GM21526 (cell line): ENCODE data around the gene NUMB.

Experiments
- ATAC-seq: cut with Tn5 transposase; IDR thresholded peaks from one replicate; pipeline ENCODE4 v1.9.1; 2021; ENCODE audit warnings: moderate library complexity; ENCODE audit not compliant: unreplicated experiment, low FRiP score

NUMB gene

GRCh38 chr14:73466861-73467260, 8.5 kb upstream of the NUMB start:
- ATAC-seq, result no peak

GRCh38 chr14:73465823-73466532, 7.6 kb upstream of the NUMB start:
- no peak for ATAC-seq

GRCh38 chr14:73463411-73463810, 5.1 kb upstream of the NUMB start:
- no peak for ATAC-seq

DNA sequence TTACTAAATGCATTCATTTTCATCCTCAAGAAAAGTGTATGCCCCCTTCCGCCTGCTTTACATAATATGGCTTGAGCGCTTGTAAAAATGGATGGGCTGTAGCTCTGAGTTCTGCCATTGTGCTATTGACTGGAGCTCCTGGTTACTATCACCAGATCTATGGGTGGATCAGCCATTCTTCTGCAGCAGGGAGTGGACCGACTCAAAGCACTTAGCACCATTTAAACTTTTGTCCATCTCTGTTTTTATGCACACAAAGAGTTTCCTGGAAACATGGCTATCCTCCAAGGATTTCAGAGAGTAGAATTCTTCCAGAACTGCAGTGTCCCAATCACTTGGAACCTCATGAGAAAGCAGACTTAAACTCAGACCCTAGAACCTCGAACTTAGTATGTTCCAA, 4.5 kb upstream of the NUMB start:
- no peak for ATAC-seq

DNA sequence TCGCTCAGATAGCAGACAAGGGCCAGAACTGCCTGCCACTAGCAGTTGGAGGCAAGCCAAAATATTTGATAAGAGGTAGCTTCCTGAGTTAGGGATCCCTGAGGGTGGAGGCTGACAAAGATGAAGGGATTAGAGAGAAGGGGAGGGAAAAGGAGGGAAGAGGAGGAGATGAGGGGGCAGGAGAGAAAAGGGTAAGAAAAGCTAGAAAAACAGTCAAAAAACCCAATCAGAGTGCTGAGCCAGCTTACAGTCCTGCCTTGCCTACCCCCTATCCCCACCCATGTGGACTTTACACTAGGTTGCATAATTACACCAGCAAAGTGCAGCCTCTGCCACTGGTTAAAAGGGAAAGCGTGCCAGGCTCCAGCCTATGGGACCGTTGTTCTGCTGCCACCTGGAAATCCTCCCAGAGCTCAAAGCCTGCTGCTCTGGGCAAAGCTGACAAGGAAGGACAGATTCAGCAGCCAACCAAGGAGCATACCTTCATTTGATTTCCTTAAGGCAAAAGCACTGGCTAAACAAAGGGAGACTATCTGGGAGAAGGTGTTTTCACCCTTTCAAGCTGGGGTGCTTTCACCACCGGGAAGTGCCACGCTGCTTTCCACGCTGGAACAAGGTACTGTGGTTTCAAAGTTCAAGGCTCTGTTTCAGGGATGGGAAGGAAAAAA, 3.8 kb upstream of the NUMB start:
- no peak for ATAC-seq

DNA sequence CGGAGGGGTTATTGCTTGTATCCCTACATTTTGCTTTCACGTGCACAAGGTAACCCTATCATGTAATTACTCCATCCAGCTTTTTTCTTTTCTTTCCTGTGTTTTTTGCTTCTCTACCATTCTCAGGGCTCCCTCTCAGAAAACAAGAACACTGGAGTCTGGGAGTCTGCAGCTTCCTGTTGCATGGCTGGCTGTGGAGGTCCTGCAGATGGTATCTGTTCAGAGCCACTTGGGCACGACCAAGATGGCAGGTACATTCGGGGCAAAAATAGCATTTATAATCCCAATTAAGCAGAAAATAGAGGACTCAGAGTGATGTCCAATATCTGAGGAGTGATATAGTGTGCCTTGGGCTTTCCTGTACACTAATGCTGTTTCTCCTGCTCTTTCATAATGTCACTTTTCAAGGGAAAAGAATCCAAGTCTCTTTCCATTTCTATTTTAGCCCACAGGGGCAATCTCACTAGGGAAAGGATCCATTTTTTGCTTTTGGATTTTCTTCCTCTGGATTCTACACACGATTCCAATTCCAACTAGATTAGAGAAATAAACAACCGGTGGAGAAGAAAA, 3.2 kb upstream of the NUMB start:
- no peak for ATAC-seq

GRCh38 chr14:73460691-73461127, 2.4 kb upstream of the NUMB start:
- no peak for ATAC-seq

- no peak for ATAC-seq
Measured at GRCh38 chr14:73459959-73460358, 1.6 kb upstream of the NUMB start.

GRCh38 chr14:73457924-73458182, 493 bp downstream of the NUMB start:
- ATAC-seq, result no peak

GRCh38 chr14:73457041-73457923, 1.1 kb downstream of the NUMB start:
- no peak for ATAC-seq

DNA sequence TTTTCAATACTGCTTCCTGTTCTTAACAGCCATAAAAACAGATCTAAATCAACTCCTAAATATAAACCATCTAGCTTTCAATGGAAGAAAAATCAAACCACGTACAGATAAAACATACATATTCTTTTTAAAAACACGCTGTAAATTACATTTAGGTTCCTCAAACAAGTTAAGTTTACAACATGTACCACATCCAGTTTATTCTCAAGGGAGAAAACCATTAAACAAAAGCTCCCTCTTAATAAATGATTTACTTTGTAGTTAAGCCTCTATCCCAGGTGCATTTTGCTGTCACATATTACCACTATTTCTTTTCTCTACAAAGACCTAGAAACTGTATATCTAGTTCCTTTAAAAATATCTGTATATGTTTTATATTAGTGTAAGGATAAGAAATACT, 3.1 kb downstream of the NUMB start:
- ATAC-seq, result no peak

- ATAC-seq, result no peak
Measured at GRCh38 chr14:73452341-73453186, 5.8 kb downstream of the NUMB start.

GRCh38 chr14:73443758-73444157, 14.6 kb downstream of the NUMB start:
- ATAC-seq, result no peak

DNA sequence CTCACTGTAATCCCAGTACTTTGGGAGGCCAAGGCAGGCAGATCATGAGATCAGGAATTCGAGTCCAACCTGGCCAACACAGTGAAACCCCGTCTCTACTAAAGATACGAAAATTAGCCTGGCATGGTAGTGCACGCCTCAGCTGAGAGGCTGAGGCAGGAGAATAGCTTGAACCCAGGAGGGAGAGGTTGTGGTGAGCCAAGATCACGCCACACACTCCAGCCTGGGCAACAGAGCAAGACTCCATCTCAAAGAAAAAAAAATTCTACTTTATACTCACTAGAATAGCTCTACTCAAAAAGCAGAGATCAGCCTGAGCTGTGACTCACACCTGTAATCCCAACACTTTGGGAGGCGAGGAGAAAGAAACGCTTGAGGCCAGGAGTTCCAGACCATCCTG, 17.1 kb downstream of the NUMB start:
- ATAC-seq, result no peak

GRCh38 chr14:73438993-73439392, 19.4 kb downstream of the NUMB start:
- no peak for ATAC-seq

DNA sequence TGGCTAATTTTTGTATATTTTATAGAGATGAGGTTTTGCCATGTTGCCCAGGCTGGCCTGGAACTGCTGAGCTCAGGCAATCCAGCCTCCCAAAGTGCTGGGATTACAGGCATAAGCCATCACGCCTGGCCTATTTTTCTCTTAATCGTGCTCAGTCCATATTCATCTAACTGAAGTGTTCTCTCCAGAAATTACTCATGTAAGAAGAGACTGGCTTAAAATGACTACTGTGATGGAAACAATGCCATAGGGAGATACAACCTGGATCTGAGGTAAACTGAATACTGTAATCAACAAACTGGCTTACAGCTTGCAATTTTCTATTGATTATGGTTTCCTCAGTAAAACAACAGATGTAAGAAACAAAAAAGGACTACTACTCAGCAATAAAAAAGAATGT, 21.1 kb downstream of the NUMB start:
- no peak for ATAC-seq

DNA sequence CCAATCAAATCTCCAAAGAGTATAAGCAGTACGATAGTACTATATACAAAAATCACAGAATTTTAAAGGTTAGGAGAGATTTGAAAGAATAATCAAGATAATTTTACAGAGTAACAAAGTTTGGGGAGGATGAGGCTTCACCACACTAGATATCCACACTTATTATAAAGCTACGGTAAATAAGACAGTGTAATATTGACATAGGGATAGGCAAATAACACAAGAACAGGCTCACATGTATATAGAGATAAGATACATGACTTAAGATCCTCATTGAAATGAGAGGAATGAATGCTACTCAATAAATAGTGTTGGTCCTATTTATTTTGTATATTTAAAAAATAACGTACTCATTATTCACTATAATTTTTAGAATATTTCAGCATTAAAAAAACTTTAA, 26.2 kb downstream of the NUMB start:
- ATAC-seq, result no peak

DNA sequence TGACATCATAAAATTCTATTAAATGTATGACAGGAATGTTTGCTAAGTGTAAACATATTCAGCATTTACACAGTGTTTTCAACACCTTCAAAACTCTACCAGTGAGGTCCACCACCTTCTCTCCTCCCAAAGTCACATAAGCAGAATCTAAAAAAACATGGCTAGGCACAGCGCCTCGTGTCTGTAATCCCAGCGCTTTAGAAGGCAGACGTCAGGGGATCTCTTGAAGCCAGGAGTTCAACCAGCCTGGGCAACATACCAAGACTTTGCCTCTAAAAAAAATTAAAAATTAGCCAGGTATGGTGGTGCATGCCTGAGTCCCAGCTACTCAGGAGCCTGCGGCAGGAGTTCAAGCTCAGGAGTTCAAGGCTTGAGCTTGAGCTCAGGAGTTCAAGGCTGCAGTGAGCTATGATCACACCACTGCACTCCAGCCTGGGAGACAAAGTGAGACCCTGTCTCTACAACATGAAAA, 30.0 kb downstream of the NUMB start:
- no peak for ATAC-seq

DNA sequence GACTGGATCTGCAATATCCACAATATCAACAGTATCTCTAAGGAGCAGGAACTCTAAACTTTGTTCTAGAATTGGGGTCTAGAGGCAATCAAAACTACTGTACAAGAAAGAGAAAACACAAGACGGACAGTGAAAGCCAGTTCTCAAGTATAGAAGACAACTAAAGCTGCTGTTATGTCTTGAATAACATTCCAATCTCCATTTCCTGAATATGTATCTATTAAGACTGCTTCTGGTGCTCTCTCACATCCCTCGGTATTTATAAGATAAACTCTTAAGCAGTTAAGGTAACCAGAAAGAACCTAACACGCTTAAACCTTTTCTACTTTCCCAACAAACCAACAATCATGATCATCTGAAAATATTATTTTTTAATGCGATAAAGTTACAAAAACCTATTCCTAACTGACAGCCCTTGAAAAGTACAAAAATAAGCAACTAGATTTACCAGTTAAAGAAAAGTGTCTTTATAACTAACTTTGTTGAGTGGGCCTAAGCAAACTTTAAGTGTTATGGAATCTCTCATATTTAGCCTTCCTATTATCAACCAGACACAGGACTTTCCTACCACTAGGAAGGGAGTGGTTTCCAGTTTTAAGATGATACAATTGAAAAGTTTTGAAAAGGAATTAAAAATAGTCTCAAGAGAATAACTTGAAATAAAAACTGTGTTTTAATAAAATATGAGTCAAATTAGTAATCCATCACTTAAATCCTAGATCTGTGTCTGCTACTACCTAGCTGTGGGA, 30.7 kb downstream of the NUMB start:
- ATAC-seq, result no peak

- no peak for ATAC-seq
Measured at GRCh38 chr14:73426877-73427276, 31.5 kb downstream of the NUMB start.
